Measurements from ENCODE around the gene HERC4.

HERC4 gene

DNA sequence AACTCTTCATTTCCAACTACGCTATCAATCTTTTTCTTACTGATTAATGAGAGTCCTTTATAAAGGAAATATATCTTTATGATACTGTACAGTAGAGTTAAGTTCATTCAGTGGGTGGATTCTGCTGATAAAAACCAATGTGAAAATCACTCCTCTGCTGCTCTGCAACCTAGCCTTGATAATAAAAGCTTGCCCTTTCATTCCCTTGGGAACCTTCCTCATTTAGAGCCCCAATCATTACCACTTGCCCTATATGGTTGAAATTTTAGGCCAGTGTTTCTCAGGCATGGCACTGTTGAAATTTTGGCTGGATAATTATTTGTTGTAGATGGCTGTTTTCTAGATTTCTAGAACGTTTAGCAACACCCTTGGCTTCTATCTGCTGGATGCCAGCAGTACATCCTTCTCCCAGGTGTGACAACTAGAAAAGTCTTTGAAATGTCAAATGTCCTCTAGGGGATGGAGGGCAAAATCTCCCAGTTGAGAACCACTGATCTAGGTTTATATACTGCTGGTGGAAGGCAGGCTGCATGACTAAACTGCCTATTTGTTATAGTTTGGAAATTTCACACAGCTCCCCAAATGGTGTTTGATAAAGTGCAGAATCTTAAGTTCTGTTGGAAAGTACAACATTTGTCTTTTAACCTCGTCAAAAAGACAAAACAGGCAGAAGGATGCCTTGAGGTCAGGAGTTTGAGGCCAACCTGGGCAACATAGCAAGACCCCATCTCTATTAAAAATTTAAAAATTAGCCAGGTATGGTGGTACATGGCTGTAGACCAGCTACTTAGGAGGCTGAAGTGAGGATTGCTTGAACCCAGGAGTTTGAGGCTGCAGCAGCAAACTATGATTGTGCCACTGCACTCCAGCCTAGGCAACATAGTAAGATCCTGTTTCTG is 199.5 kb downstream of the HERC4 start:
- no peak for DNase-seq
